AG09309 (cell line): ENCODE measurements around the gene RND1.
"Not testable (repeated sequence)": the region's sequence is repeated elsewhere in the genome, so short reads cannot be mapped to it uniquely, and the experiment has no call there.

ENCODE experiments used
- DNase-seq: peaks from one replicate; pipeline ENCODE4 v3.0.0-alpha.2; 2010; ENCODE audit warnings: low read depth
- H3K4me3 ChIP-seq: 2 replicates; pipeline ENCODE4 v1.5.1; 2011; ENCODE audit warnings: mild to moderate bottlenecking, low read depth, low read length, moderate library complexity; ENCODE audit not compliant: control insufficient read depth
- CTCF ChIP-seq: IDR thresholded peaks from 2 replicates; pipeline ENCODE4 v1.5.1; 2011; ENCODE audit warnings: mild to moderate bottlenecking, low read depth, low read length, inconsistent platforms; ENCODE audit not compliant: insufficient read depth, control insufficient read depth; ENCODE audit errors: missing control alignments

Gene RND1

GRCh38 chr12:48859607-48860006, 6.1 kb downstream of the RND1 start:
- DNase-seq = no peak
- no peak for TF ChIP-seq CTCF
- no peak overlapping the region for H3K4me3 ChIP-seq

GRCh38 chr12:48858043-48858442, 7.6 kb downstream of the RND1 start:
- no peak for TF ChIP-seq CTCF
- no peak for DNase-seq
- no peak overlapping the region for H3K4me3 ChIP-seq

- no peak overlapping the region for H3K4me3 ChIP-seq
- TF ChIP-seq CTCF = no peak
- no peak for DNase-seq
These were observed 8.2 kb downstream of the RND1 start for GRCh38 chr12:48857278-48857994.

- no peak for TF ChIP-seq CTCF
- no peak for DNase-seq
These were observed 9.3 kb downstream of the RND1 start for GRCh38 chr12:48856379-48856778.

GRCh38 chr12:48854932-48855331, 10.7 kb downstream of the RND1 start:
- not testable (repeated sequence) for DNase-seq, H3K4me3 ChIP-seq

More at GRCh38 chr12:48856379-48856778, 9.3 kb downstream of the RND1 start:
- H3K4me3 ChIP-seq = no peak overlapping the region

GRCh38 chr12:48854488-48854887, 11.2 kb downstream of the RND1 start:
- no peak for TF ChIP-seq CTCF
- no peak for DNase-seq
- H3K4me3 ChIP-seq = no peak overlapping the region

GRCh38 chr12:48852734-48853688, 12.7 kb downstream of the RND1 start:
- peak; percentile 77 for TF ChIP-seq CTCF
- peak overlapping the region; percentile 71 for H3K4me3 ChIP-seq
- DNase-seq = peak; percentile 57
